Adrenal gland (tissue), 12 donors: ENCODE data around the gene KHDRBS1. TPM values are rescaled to one million over a fixed set of nuclear protein-coding genes. Genes with fewer than 3 reads are reported as not detected.

ENCODE experiments used
- DNase-seq, 7 donors: peaks; one replicate each; pipeline ENCODE4 v3.0.0-alpha.2; 2019 to 2020
- H3K27ac ChIP-seq, 5 donors: fragments of 200-600 bp; sonication (generic) in 4 of 5; 1 replicate in 3 of 5; 2 replicates in 2 of 5; pipeline versions ENCODE4 v1.5.1 to v1.8.0; 2016 to 2020; ENCODE audit warnings: mild to moderate bottlenecking in 1 of 5
- H3K27me3 ChIP-seq: fragments of 200-600 bp; 2 replicates; pipeline ENCODE4 v1.8.0; 2021
- H3K36me3 ChIP-seq, 2 donors: fragments of 200-600 bp; replicated peaks in 1 of 2; 1 replicate in 1 of 2; 2 replicates in 1 of 2; pipeline versions ENCODE4 v1.5.1 to v1.8.0; 2018 to 2022
- H3K4me1 ChIP-seq, 2 donors: fragments of 200-600 bp; replicated peaks in 1 of 2; 1 replicate in 1 of 2; 2 replicates in 1 of 2; pipeline versions ENCODE4 v1.5.1 to v1.8.0; 2018 to 2021
- H3K4me3 ChIP-seq, 4 donors: fragments of 200-600 bp; sonication (generic) in 3 of 4; one replicate each; pipeline ENCODE4 v1.5.1; 2016 to 2018
- H3K9me3 ChIP-seq, 3 donors: fragments of 200-600 bp; sonication (generic) in 1 of 3; replicated peaks in 1 of 3; 1 replicate in 2 of 3; 2 replicates in 1 of 3; pipeline versions ENCODE4 v1.5.1 to v1.8.0; 2016 to 2021
- CTCF ChIP-seq, 6 experiments: fragments of 450-650 bp in 4 of 6; fragments of 200-600 bp in 2 of 6; sonication (generic) in 1 of 6; IDR thresholded peaks; 1 replicate in 5 of 6; 2 replicates in 1 of 6; pipeline versions ENCODE4 v1.5.1 to v1.8.0; 2016 to 2021; ENCODE audit warnings: antibody characterized with exemption in 6 of 6, mild to moderate bottlenecking in 2 of 6, moderate library complexity in 1 of 6
- POLR2A ChIP-seq, 2 donors: fragments of 450-650 bp; IDR thresholded peaks; one replicate each; pipeline ENCODE4 v1.6.1; 2017; ENCODE audit warnings: antibody characterized with exemption in 2 of 2, mild to moderate bottlenecking in 2 of 2, moderate library complexity in 1 of 2
- WGBS, 4 donors: extraction: QIAGEN DNeasy Blood & Tissue Kit in 2 of 4; methylation state at CpG; one replicate each; pipeline versions ENCODE4 v1.1.5 to v1.1.7; 2013 to 2017; 5-methylcytosine and 5-hydroxymethylcytosine counted together
- intact Hi-C, 2 donors: fragments of 100-400 bp; cut with DNase I; formaldehyde crosslinking; loops; one replicate each; pipeline versions ENCODE4 v1.14.1 to v1.15.0; 2022 to 2023
- polyA plus RNA-seq, 3 donors: library from polyadenylated mRNA; stranded (reverse); fragments of 200-250 nt in 2 of 3; fragments of 350-450 nt in 1 of 3; fragmentation: Illumina TruSeq in 1 of 3; extraction: RNeasy Lipid Tissue Mini Kit (QIAGEN cat#74804) in 1 of 3; gene quantifications; one replicate each; pipeline ENCODE4 v1.2.3, GENCODE V29; 2013 to 2014
- total RNA-seq, 9 donors: library from RNA; depleted of rRNA in 4 of 9; stranded (reverse); fragments of >200 nt in 4 of 9; fragments of 120-200 nt in 1 of 9; fragmentation: NEBNext Ultra II Directional in 1 of 9; extraction: Animal tissue kit (Norgen Biotek cat#: 25700) in 1 of 9; gene quantifications; one replicate each; pipeline versions ENCODE4 v1.1.0 to v1.2.4, GENCODE V29; 2013 to 2023
- donor health status: healthy with polysubstance abuse.
- donor health status: Bipolar disorder and iron deficiency.
- donor health status: DM: yes; HTN: yes; CAD: no.
- donor health status: DM: no; HTN: no; CAD: no.
- donor health status: DM: no; HTN: no; CAD: no.
- donor health status: DM: yes; HTN: yes; CAD: no.

Gene KHDRBS1
- total and polyA plus RNA-seq, 12 donors: 37.3 to 108 (median 72.8) TPM

DNA sequence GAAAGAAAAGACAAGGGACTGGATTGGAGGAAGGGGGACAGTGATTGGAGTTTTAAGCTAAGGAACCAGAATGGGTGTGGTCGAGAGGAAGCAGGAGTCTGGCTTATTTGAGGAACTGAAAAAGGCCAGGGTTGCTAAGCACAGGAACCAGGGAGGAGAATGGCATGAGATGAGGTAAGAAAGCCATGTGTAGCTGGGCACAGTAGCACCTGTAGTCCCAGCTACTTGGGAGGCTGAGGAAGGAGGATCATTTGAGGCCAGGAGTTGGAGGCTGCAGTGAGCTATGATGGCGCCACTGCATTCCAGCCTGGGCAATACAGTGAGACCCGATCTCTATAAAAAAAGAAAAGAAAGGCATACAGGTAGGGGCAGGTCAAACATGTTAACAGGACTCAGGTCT, 8.1 kb upstream of the KHDRBS1 start:
- Histone ChIP-seq H3K36me3 (no peaks in the 10 kb centered on the region), H3K27ac (no peak overlapping the region)
- TF ChIP-seq CTCF (IDR thresholded peaks at IDR 0.05): no peak
- no peak for TF ChIP-seq POLR2A (IDR thresholded peaks at IDR 0.05)

DNA sequence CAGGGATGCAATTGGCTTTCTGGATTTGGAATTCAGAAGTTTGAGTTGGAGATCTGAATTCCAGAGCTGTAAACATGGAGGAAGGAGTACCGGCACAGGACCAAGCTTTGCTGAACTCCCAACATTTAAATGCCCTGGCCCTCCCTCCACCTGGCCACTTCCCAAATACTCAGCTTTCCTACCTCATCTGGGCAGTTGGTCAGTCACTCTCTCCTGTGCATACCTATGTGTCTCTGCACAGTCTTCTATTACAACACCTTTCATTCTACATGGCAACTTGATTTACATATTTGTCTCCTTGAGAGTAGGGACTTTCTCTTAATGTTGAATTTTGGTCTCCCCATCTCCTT, 6.1 kb upstream of the KHDRBS1 start:
- Histone ChIP-seq H3K9me3 (no peaks in the 10 kb centered on the region), H3K36me3 (no peaks in the 10 kb centered on the region), H3K27me3 (no peaks in the 10 kb centered on the region), H3K4me1 (no peaks in the 10 kb centered on the region), H3K27ac (no peak overlapping the region), H3K4me3 (no peak overlapping the region)
- TF ChIP-seq CTCF (IDR thresholded peaks at IDR 0.05): no peak
- 60 to 100% (median 91%) methylated on average over 1 of the region's 1 CpG for WGBS, 4 donors
- DNase-seq: no peak
- intact Hi-C loops: no loop called here

More for the DNA sequence above, 8.1 kb upstream of the KHDRBS1 start:
- no peaks in the 10 kb centered on the region for H3K9me3 ChIP-seq
- WGBS, 4 donors: 60 to 76% (median 70%) methylated on average over 3 of the region's 3 CpGs
- DNase-seq: no peak
- no peak overlapping the region for H3K4me3 ChIP-seq
- H3K27me3 ChIP-seq: no peaks in the 10 kb centered on the region
- intact Hi-C loops: no loop called here
- H3K4me1 ChIP-seq: no peaks in the 10 kb centered on the region

DNA sequence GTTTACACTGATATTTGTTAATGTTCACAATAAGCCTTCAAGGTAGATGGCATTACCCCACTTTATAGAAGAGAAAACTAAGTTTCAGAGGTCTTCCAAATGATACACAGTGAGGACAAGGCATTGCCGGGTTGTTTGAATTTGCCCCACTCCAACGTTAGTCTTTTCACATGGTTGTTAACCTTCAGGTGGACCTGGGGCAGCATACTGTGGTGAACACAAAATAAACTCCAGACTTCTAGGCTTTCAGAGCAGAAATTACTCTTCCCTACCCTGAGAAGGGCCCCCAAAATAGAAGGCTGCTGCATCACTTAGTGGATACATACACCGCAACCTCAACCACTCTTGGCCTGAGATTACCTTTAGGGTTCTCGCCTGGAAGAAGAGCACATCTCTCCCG, 3.4 kb upstream of the KHDRBS1 start:
- Histone ChIP-seq H3K4me1 (peaks cover 8 to 9% of the 10 kb centered on the region in 2 donors), H3K9me3 (no peaks in the 10 kb centered on the region), H3K4me3 (no peak overlapping the region), H3K27me3 (no peaks in the 10 kb centered on the region), H3K36me3 (no peaks in the 10 kb centered on the region), H3K27ac (no peak overlapping the region)
- DNase-seq: no peak
- TF ChIP-seq POLR2A (IDR thresholded peaks at IDR 0.05) (no peak), CTCF (IDR thresholded peaks at IDR 0.05) (no peak)
- intact Hi-C loops: no loop called here
- 83 to 92% (median 88%) methylated on average over 5 of the region's 5 CpGs for WGBS, 4 donors

DNA sequence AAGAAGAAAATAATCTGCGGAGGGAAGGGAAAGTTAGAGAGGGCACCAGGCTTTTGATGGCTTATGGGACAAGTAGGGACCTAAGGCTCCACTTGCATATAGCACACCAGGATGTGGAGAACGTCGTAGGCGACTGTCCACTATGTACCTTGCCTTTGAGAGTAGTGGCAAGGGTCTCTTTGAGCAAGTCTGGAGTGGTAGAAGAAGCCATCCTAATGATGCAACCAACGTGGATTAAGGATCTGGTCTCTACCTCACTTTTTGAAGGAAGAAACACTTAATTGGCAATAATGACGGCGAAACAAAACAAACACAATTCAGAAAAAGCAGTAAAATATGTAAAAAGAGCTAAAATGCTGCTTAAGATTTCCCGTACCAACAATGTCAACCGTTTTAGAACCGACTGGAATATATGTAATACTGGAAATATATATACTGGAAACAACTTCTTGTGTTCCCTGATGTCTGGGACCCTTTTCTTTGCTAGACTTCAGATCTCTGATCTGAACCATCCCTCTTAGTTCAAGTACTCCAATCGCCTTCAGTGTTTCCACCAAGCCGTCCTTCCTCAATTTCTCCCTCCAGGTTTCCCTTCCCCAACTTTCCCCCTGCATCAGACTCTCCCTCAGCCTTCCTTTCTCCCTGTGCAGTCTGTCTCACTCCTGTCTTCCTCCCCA, 821 bp upstream of the KHDRBS1 start:
- WGBS, 4 donors: 50 to 54% (median 52%) methylated on average over 12 of the region's 12 CpGs
- TF ChIP-seq CTCF (IDR thresholded peaks at IDR 0.05) (no peak), POLR2A (IDR thresholded peaks at IDR 0.05) (no peak)
- Histone ChIP-seq H3K4me3 (peak overlapping the region in 2 of 4 donors; percentile 12 to 92), H3K4me1 (peaks cover 18 to 32% of the 10 kb centered on the region in 2 donors), H3K36me3 (no peaks in the 10 kb centered on the region), H3K9me3 (no peaks in the 10 kb centered on the region), H3K27ac (peak overlapping the region; percentile 79 to 99 (median 98)), H3K27me3 (no peaks in the 10 kb centered on the region)
- no peak for DNase-seq
- intact Hi-C loops: no loop called here
